Measurements from ENCODE around the gene CTSK. TPM values are rescaled to one million over a fixed set of nuclear protein-coding genes. Genes with fewer than 3 reads are reported as not detected.

CTSK gene
- total RNA-seq, 1 donor from 2014 or later, result 16.7 TPM

DNA sequence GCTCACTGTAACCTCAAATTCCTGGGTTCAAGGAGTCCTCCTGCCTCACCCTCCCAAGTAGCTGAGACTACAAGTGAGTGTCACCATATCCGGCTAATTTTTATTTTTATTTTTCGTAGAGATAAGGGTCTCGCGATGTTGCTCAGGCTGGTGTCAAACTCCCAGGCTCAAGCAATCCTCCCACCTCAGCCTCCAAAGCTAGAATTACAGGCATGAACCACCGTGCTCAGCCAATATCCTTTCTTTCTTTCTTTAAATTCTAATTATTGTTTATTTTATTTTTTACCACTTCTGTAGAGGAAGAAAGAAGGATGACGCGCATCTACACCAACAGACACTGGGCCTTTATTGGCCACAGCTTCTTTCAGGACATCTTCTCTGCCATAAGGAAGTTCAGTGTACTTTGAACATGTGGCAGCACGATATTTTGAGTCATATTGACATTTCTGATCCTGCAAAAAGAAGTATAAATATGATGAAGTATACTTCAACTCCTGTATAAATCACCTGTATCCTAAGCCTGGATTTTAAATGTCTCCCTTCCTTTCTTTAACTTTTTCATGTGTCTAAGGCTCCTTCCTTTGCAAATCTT is 58.2 kb downstream of the CTSK start:
- Mint-ChIP-seq H3K9me3 (no peaks in the 10 kb centered on the region), H3K4me3 (no peak overlapping the region), H3K27me3 (no peaks in the 10 kb centered on the region), H3K27ac (no peak overlapping the region), H3K36me3 (no peaks in the 10 kb centered on the region), H3K4me1 (ENCODE audit: unreplicated experiment) (no peaks in the 10 kb centered on the region)
- no peak for DNase-seq (ENCODE audit: extremely low spot score, unreplicated experiment)
- TF ChIP-seq, protein P1, sequence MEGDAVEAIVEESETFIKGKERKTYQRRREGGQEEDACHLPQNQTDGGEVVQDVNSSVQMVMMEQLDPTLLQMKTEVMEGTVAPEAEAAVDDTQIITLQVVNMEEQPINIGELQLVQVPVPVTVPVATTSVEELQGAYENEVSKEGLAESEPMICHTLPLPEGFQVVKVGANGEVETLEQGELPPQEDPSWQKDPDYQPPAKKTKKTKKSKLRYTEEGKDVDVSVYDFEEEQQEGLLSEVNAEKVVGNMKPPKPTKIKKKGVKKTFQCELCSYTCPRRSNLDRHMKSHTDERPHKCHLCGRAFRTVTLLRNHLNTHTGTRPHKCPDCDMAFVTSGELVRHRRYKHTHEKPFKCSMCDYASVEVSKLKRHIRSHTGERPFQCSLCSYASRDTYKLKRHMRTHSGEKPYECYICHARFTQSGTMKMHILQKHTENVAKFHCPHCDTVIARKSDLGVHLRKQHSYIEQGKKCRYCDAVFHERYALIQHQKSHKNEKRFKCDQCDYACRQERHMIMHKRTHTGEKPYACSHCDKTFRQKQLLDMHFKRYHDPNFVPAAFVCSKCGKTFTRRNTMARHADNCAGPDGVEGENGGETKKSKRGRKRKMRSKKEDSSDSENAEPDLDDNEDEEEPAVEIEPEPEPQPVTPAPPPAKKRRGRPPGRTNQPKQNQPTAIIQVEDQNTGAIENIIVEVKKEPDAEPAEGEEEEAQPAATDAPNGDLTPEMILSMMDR (conservative IDR thresholded peaks at IDR 0.05), result no peak

DNA sequence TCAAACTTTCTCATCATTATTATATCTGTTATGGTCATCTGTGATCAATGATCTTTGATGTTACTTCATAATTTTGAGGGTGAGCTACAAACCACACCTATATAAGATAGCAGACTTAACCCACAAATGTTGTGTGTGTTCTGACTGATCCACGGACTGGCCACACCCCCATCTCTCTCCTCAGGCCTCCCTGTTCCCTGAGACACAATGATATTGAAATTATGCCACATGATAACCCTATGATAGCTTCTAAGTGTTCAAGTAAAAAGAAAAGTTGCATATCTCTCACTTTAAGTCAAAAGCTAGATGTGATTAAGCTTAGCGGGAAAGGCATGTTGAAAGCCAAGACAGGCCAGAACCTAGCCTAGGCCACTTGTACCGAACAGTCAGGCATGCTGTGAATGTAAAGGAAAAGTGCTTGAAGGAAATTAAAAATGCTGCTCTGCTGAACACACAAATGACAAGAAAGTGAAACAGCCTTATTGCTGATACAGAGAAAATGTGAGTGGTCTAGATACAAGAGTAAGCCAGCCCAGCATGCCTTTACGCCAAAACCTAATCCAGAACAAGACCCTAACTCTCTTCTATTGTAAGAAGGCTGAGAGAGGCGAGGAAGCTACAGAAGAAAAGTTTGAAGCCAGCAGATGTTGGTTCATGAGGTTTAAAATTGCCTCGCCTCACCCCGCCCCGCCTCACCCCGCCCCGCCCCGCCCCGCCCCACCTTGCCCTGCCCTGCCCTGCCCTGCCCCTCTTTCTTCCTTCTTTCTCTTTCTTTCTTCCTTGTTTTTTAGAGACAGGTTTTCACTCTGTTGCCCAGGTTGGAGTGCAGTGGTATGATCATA is 59.0 kb downstream of the CTSK start:
- no peaks in the 10 kb centered on the region for H3K36me3 Mint-ChIP-seq
- no peak for DNase-seq (ENCODE audit: extremely low spot score, unreplicated experiment)

More for the DNA sequence above, 59.0 kb downstream of the CTSK start:
- Mint-ChIP-seq H3K9me3 (no peaks in the 10 kb centered on the region), H3K4me3 (no peak overlapping the region), H3K27ac (no peak overlapping the region), H3K4me1 (ENCODE audit: unreplicated experiment) (no peaks in the 10 kb centered on the region), H3K27me3 (no peaks in the 10 kb centered on the region)
- TF ChIP-seq, protein P1 (conservative IDR thresholded peaks at IDR 0.05), result no peak

Other genes starting within 250 kb of the CTSK start
- 187 and 280 TPM in 2 replicates for gene MCL1, start 228.7 kb downstream of the CTSK start, total RNA-seq (ENCODE audit: low replicate concordance)
- 153 and 185 TPM in 2 replicates for gene ENSA, start 178.6 kb downstream of the CTSK start, total RNA-seq (ENCODE audit: low replicate concordance)
- 30.9 and 40.5 TPM in 2 replicates for gene GOLPH3L, start 111.1 kb downstream of the CTSK start, total RNA-seq (ENCODE audit: low replicate concordance)
- not detected in 2 replicates for gene HORMAD1, start 87.4 kb downstream of the CTSK start, total RNA-seq (ENCODE audit: low replicate concordance)
- gene CTSS, start 42.5 kb downstream of the CTSK start, total RNA-seq (ENCODE audit: low replicate concordance), result 7.7 and 18.1 TPM in 2 replicates
- gene ARNT, start 68.3 kb upstream of the CTSK start, total RNA-seq (ENCODE audit: low replicate concordance), result 30.1 and 36.1 TPM in 2 replicates
- not detected in 2 replicates for gene CTXND2, start 78.9 kb upstream of the CTSK start, total RNA-seq (ENCODE audit: low replicate concordance)
- gene SETDB1, start 118.1 kb upstream of the CTSK start, total RNA-seq (ENCODE audit: low replicate concordance), result 53.5 and 73.8 TPM in 2 replicates
- 129 and 181 TPM in 2 replicates for gene CERS2, start 166.6 kb upstream of the CTSK start, total RNA-seq (ENCODE audit: low replicate concordance)
- gene ANXA9, start 174.0 kb upstream of the CTSK start, total RNA-seq (ENCODE audit: low replicate concordance), result 5.8 and 9.5 TPM in 2 replicates
- 28.5 and 38.8 TPM in 2 replicates for gene MINDY1, start 198.6 kb upstream of the CTSK start, total RNA-seq (ENCODE audit: low replicate concordance)
- 16.3 and 20.4 TPM in 2 replicates for gene PRUNE1, start 200.2 kb upstream of the CTSK start, total RNA-seq (ENCODE audit: low replicate concordance)
- 27.7 and 70.3 TPM in 2 replicates for gene BNIPL, start 228.3 kb upstream of the CTSK start, total RNA-seq (ENCODE audit: low replicate concordance)
- 4.7 and 8.6 TPM in 2 replicates for gene C1orf56, start 239.5 kb upstream of the CTSK start, total RNA-seq (ENCODE audit: low replicate concordance)